ENCODE results near the gene DHRS2.

The DHRS2 gene

GRCh38 chr14:23626946-23627345 lies 9.2 kb upstream of the DHRS2 start:
- TF ChIP-seq EZH2phosphoT487 (IDR thresholded peaks at IDR 0.05; ENCODE audit: low read depth) (no peak), CTCF (IDR thresholded peaks at IDR 0.05; ENCODE audit: low read depth, low read length) (no peak)
- Histone ChIP-seq H3K79me2 (ENCODE audit: low read length) (no peaks in the 10 kb centered on the region), H2AFZ (ENCODE audit: low read depth, low read length) (no peak overlapping the region), H3K4me2 (ENCODE audit: low read length) (no peak overlapping the region), H3K4me3 (ENCODE audit: low read length) (no peak overlapping the region), H3K9me3 (ENCODE audit: insufficient read depth, low read length) (peaks cover 26% of the 10 kb centered on the region), H3K4me1 (ENCODE audit: low read length) (no peaks in the 10 kb centered on the region), H3K27ac (ENCODE audit: low read length) (no peak overlapping the region), H3K9ac (ENCODE audit: low read length) (no peak overlapping the region), H3K27me3 (ENCODE audit: low read depth, low read length) (0 out of 2 replicates have a peak, but pooled peaks cover 4% of the 10 kb centered on the region), H3K36me3 (replicated peaks; ENCODE audit: low read depth, low read length) (no peaks in the 10 kb centered on the region), H4K20me1 (ENCODE audit: insufficient read depth, low read length) (no peaks in the 10 kb centered on the region)

DNA sequence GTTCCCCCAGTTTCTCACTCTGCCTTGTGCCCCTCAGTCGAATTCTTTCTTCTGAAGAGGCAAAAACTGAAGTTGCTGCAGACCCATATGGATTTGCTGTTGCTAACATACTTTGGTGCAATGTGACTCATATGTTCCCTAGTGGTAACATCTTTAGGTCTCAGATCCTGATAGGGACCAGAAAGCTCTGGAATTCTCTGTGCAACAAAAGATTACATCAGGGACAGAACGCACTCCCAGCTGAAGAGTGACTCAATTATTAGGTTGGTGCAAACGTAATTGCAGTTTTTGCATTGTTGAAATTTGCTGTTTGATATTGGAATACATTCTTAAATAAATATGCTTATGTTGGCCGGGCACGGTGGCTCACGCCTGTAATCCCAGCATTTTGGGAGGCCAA lies 8.2 kb upstream of the DHRS2 start:
- H3K4me2 ChIP-seq (ENCODE audit: low read length), result no peak overlapping the region
- H3K79me2 ChIP-seq (ENCODE audit: low read length), result no peaks in the 10 kb centered on the region
- peaks cover 26% of the 10 kb centered on the region for H3K9me3 ChIP-seq (ENCODE audit: insufficient read depth, low read length)
- H2AFZ ChIP-seq (ENCODE audit: low read depth, low read length), result no peak overlapping the region
- TF ChIP-seq CTCF (IDR thresholded peaks at IDR 0.05; ENCODE audit: low read depth, low read length), result no peak
- no peak for TF ChIP-seq EZH2phosphoT487 (IDR thresholded peaks at IDR 0.05; ENCODE audit: low read depth)
- peaks cover 4% of the 10 kb centered on the region; the same call in 1 of the 2 replicates for H3K4me1 ChIP-seq (ENCODE audit: low read length)
- H3K27me3 ChIP-seq (ENCODE audit: low read depth, low read length), result no peaks in the 10 kb centered on the region
- H3K9ac ChIP-seq (ENCODE audit: low read length), result no peak overlapping the region
- no peaks in the 10 kb centered on the region for H3K36me3 ChIP-seq (replicated peaks; ENCODE audit: low read depth, low read length)
- H3K4me3 ChIP-seq (ENCODE audit: low read length), result no peak overlapping the region
- no peak overlapping the region for H3K27ac ChIP-seq (ENCODE audit: low read length)
- no peaks in the 10 kb centered on the region for H4K20me1 ChIP-seq (ENCODE audit: insufficient read depth, low read length)

GRCh38 chr14:23629204-23629603 lies 7.0 kb upstream of the DHRS2 start:
- Histone ChIP-seq H3K36me3 (replicated peaks; ENCODE audit: low read depth, low read length) (no peaks in the 10 kb centered on the region), H3K9me3 (ENCODE audit: insufficient read depth, low read length) (peaks cover 21% of the 10 kb centered on the region), H3K4me1 (ENCODE audit: low read length) (peaks cover 4% of the 10 kb centered on the region; the same call in 1 of the 2 replicates), H3K27me3 (ENCODE audit: low read depth, low read length) (no peaks in the 10 kb centered on the region), H4K20me1 (ENCODE audit: insufficient read depth, low read length) (no peaks in the 10 kb centered on the region), H3K79me2 (ENCODE audit: low read length) (no peaks in the 10 kb centered on the region), H3K4me3 (ENCODE audit: low read length) (no peak overlapping the region), H3K9ac (ENCODE audit: low read length) (no peak overlapping the region), H3K27ac (ENCODE audit: low read length) (no peak overlapping the region), H2AFZ (ENCODE audit: low read depth, low read length) (no peak overlapping the region), H3K4me2 (ENCODE audit: low read length) (no peak overlapping the region)
- TF ChIP-seq CTCF (IDR thresholded peaks at IDR 0.05; ENCODE audit: low read depth, low read length), result no peak
- no peak for TF ChIP-seq EZH2phosphoT487 (IDR thresholded peaks at IDR 0.05; ENCODE audit: low read depth)

GRCh38 chr14:23629832-23630396 lies 6.2 kb upstream of the DHRS2 start:
- H3K27ac ChIP-seq (ENCODE audit: low read length), result no peak overlapping the region
- TF ChIP-seq EZH2phosphoT487 (IDR thresholded peaks at IDR 0.05; ENCODE audit: low read depth) (no peak), CTCF (IDR thresholded peaks at IDR 0.05; ENCODE audit: low read depth, low read length) (no peak)
- H3K4me1 ChIP-seq (ENCODE audit: low read length), result peaks cover 6% of the 10 kb centered on the region; the same call in 1 of the 2 replicates
- H2AFZ ChIP-seq (ENCODE audit: low read depth, low read length), result no peak overlapping the region
- H3K9ac ChIP-seq (ENCODE audit: low read length), result no peak overlapping the region
- no peaks in the 10 kb centered on the region for H3K79me2 ChIP-seq (ENCODE audit: low read length)
- no peak overlapping the region for H3K4me3 ChIP-seq (ENCODE audit: low read length)
- no peaks in the 10 kb centered on the region for H4K20me1 ChIP-seq (ENCODE audit: insufficient read depth, low read length)
- no peak overlapping the region for H3K4me2 ChIP-seq (ENCODE audit: low read length)
- peaks cover 16% of the 10 kb centered on the region for H3K9me3 ChIP-seq (ENCODE audit: insufficient read depth, low read length)
- H3K36me3 ChIP-seq (replicated peaks; ENCODE audit: low read depth, low read length), result no peaks in the 10 kb centered on the region
- H3K27me3 ChIP-seq (ENCODE audit: low read depth, low read length), result no peaks in the 10 kb centered on the region

All from OCI-LY3 (cell line).